22Rv1 (cell line): ENCODE measurements around the gene RP9.

Source experiments
- CTCF ChIP-seq: fragments of 450-650 bp; IDR thresholded peaks from 2 replicates; pipeline ENCODE4 v1.5.1; 2017; ENCODE audit warnings: mild to moderate bottlenecking
- ZFX ChIP-seq: fragments of 450-650 bp; IDR thresholded peaks from 2 replicates; pipeline ENCODE4 v1.6.1; 2017; ENCODE audit warnings: antibody characterized with exemption, borderline replicate concordance

DNA sequence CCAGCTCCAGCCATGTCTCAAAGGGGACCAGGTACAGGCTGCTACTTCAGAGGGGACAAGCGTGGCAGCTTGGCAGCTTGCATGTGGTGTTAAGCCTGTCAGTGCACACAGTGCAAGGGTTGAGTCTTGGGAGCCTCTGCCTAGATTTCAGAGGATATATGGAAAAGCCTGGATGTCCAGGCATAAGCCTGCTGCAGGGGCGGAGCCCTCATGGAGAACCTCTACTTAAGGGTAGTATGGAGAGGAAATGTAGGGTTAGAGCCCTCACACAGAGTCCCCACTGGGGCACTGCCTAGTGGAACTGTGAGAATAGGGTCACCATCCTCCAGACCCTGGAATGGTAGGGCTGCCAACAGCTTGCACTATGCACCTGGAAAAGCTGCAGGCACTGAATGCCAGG lies 38.9 kb downstream of the RP9 start:
- TF ChIP-seq CTCF (no peak), ZFX (no peak)
